Measurements from ENCODE around the gene NYAP2.

The NYAP2 gene

GRCh38 chr2:225691711-225692110 lies 292.2 kb downstream of the NYAP2 start:
- no peak for TF ChIP-seq CTCF (IDR thresholded peaks at IDR 0.05; ENCODE audit: low read depth, low read length)
- H3K4me3 ChIP-seq (ENCODE audit: low read depth, low read length): no peak overlapping the region

DNA sequence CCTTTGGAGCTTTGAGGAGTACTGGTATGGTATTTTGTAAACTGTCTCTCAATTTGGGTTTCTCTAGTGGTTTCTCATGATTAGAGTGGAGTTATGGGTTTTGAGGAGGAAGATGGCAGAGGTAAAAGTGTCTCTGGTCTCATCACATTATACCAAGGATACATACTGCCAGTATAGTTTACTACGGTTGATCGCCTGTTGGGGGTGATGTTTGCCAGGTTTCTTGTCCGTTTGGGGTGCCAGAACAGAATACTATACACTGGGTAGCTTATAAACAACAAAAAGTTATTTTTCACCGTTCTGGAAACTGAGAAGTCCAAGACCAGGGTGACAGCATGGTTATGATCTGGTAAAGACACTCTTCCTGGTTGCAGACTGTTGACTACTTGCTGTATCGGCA lies 293.7 kb downstream of the NYAP2 start:
- TF ChIP-seq CTCF (IDR thresholded peaks at IDR 0.05; ENCODE audit: low read depth, low read length): no peak
- Histone ChIP-seq H3K36me3 (no peaks in the 10 kb centered on the region), H3K27ac (no peak overlapping the region), H3K4me3 (ENCODE audit: low read depth, low read length) (no peak overlapping the region), H3K27me3 (ENCODE audit: insufficient read depth, low read depth, severe bottlenecking) (no peaks in the 10 kb centered on the region), H3K9me3 (ENCODE audit: severe bottlenecking) (no peaks in the 10 kb centered on the region)
- DNase-seq: no peak

More at GRCh38 chr2:225691711-225692110, 292.2 kb downstream of the NYAP2 start:
- Histone ChIP-seq H3K27me3 (ENCODE audit: insufficient read depth, low read depth, severe bottlenecking) (no peaks in the 10 kb centered on the region), H3K36me3 (no peaks in the 10 kb centered on the region), H3K27ac (no peak overlapping the region), H3K9me3 (ENCODE audit: severe bottlenecking) (no peaks in the 10 kb centered on the region)
- no peak for DNase-seq

DNA sequence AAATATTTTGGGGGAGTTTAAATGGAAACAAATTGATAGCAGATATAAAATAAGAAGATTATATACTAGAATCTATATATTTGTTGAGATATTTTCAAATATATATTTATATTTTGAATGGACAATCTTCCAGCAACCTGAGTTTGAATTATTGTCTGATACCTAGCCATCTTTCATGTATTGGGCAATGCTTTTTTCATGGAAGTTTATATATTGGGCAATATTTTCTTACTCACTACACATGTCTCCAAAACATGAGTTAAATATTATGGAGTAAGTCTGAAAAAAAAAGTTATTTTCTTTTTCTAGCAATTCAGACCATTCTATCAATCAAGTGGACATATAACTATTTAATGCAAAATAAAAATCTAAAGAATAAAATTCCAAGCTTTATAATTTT lies 295.2 kb downstream of the NYAP2 start:
- no peak for TF ChIP-seq CTCF (IDR thresholded peaks at IDR 0.05; ENCODE audit: low read depth, low read length)
- no peaks in the 10 kb centered on the region for H3K27me3 ChIP-seq (ENCODE audit: insufficient read depth, low read depth, severe bottlenecking)
- no peak overlapping the region for H3K4me3 ChIP-seq (ENCODE audit: low read depth, low read length)
- no peak overlapping the region for H3K27ac ChIP-seq
- H3K36me3 ChIP-seq: no peaks in the 10 kb centered on the region
- DNase-seq: no peak
- no peaks in the 10 kb centered on the region for H3K9me3 ChIP-seq (ENCODE audit: severe bottlenecking)

DNA sequence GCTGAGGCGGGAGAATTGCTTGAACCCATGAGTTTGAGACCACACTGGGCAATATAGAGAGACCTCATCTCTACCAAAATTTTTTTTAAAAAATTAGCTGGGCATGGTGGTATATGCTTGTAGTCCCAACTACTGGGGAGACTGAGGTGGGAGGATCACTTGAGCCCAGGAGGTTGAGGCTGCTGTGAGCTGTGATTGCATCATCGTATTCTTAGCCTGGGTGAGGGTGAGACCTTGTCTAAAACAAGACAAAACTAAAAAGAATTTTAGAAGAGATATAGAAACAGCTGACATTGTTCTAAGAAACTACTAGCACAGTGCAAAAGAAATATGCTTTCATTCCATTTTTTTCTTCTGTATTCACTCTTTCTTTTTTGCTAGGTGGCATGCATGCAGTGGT lies 298.4 kb downstream of the NYAP2 start:
- Histone ChIP-seq H3K27ac (no peak overlapping the region), H3K27me3 (ENCODE audit: insufficient read depth, low read depth, severe bottlenecking) (no peaks in the 10 kb centered on the region), H3K9me3 (ENCODE audit: severe bottlenecking) (no peaks in the 10 kb centered on the region), H3K4me3 (ENCODE audit: low read depth, low read length) (no peak overlapping the region), H3K36me3 (no peaks in the 10 kb centered on the region)
- TF ChIP-seq CTCF (IDR thresholded peaks at IDR 0.05; ENCODE audit: low read depth, low read length): no peak
- no peak for DNase-seq
